NCI-H1694 (cell line): ENCODE measurements around the gene BSPH1.
"Not testable (repeated sequence)": the region's sequence is repeated elsewhere in the genome, so short reads cannot be mapped to it uniquely, and the experiment has no call there.

Source experiments
- DNase-seq: peaks from one replicate; lab custom pipeline; 2025; lab: John Stamatoyannopoulos, UW

The BSPH1 gene

DNA sequence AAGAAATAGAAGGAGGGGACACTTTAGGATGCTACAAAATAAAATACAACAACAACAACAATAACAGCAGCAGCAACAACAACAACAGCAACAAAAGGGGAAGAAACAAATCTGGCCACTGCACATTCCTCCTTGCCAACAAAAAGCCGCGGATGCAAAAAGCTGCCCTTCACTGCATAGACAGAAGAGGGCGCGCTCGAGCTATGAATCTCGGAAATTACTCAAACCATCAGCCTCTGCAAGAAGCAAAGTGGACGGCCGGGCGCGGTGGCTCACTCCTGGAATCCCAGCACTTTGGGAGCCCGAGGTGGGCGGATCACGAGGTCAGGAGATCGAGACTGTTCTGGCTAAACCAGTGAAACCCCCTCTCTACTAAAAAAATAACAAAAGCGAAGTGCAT lies 71.9 kb downstream of the BSPH1 start:
- DNase-seq: not testable (repeated sequence)
